HL-60/S4 treated with retinoic acid at 250 ng/mL for 4 days and 3 days (cell line): ENCODE measurements around the gene FAAP100.

ENCODE experiments used
- in situ Hi-C: fragments of 300-500 bp; cut with MboI; formaldehyde crosslinking; loops from 2 replicates; pipeline ENCODE4 v1.7.0; 2022; ENCODE audit warnings: low sequenced_read_pairs

Gene FAAP100

DNA sequence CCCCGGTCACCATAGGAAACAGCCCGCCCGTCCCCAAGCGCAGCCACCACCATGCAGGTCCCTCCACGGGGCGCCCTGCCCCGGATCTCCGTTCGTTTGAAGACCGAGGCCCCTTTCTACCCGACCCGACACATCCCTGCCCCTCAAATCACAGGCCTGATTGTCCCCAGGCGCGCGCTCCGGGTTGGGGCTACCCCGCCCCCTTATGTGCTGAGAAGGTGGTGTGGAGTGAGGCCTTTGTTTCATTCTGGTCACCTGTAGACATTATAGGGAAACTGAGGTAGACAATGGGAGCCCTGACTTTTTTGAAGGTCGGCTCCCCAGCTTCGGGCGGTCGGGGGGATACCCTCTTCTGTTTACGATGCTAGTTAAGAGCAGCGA is 38.8 kb downstream of the FAAP100 start:
- in situ Hi-C loops: no loop called here

DNA sequence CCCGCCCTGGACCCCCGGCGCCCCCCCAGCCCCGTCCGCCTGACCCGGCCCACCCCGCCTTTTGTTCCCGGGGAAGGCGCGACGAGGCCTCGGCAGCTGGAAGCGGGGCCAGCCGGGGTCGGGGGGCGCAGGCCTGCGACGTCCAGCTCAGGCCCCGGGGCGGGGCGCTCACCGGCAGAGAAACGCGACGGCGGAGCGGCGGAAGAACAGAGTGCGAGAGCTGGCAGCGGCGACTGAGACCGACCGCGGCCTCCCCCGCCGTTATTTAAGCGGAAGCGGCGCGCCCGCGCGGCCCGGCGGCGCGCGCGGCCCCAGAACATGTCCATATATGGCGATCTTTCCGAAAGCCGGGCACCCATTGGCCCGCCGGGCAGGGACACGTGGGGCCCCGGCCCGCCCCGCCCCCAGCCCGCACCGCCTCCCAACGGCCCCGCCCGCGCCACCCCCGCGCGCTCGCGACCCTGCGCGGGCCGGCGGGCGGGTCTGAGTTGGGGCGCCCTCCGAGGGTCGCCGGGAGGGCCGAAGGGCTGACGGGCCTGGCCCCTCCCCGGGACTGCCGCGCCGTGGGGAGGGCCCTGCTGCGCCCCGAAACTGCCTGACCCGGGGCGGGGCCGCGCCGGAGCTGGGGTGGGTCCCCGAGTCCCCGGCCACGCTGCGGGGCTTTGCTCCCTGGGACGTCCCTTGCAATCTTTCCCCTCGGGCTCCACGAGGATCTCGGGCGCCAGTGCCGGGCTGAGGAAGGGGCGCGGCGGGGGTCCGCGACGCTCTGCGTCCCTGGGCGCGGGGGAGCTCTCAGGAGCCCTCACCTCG is 39.4 kb downstream of the FAAP100 start, which contains the start of gene ACTG1:
ACTG1 (minus strand) TSS at position 238 of the 810 bp plus-strand sequence. CDS start 445 bp downstream, outside the sequence.
- in situ Hi-C loops: no loop called here

DNA sequence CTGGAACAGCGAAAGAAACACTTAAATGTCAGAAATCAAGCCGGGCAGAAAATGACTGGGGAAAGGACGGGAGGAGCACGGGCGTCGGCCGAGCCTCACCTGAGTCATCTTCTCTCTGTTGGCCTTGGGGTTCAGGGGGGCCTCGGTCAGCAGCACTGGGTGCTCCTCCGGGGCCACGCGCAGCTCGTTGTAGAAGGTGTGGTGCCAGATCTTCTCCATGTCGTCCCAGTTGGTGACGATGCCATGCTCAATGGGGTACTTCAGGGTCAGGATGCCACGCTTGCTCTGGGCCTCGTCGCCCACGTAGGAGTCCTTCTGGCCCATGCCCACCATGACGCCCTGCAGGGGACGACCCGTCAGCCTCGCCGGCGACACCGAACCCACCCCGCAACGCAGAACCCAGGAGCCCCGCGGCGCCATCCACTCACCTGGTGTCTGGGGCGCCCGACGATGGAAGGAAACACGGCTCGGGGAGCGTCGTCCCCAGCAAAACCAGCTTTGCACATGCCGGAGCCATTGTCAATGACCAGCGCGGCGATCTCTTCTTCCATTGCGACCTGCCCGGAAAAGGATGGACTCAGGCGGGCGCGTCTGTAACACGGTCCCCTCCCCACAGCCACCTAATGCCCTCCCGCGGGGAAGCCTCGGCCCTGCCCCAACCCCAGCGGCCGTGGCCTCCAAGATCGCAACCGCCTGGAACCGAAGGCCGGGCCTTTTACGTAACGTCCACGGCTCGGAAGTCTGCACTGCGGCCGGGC is 40.2 kb downstream of the FAAP100 start:
- in situ Hi-C loops: no loop called here

DNA sequence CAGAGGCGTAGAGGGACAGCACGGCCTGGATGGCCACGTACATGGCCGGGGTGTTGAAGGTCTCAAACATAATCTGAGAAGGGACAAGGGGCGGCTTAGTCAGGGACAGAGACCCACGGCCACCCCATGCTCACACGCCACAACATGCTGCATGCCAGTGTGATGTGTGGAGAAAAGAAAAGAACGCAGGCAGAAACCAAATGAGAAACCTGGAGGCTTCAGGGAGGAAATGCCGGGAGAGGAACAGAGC is 40.7 kb downstream of the FAAP100 start:
- in situ Hi-C loops: no loop called here

DNA sequence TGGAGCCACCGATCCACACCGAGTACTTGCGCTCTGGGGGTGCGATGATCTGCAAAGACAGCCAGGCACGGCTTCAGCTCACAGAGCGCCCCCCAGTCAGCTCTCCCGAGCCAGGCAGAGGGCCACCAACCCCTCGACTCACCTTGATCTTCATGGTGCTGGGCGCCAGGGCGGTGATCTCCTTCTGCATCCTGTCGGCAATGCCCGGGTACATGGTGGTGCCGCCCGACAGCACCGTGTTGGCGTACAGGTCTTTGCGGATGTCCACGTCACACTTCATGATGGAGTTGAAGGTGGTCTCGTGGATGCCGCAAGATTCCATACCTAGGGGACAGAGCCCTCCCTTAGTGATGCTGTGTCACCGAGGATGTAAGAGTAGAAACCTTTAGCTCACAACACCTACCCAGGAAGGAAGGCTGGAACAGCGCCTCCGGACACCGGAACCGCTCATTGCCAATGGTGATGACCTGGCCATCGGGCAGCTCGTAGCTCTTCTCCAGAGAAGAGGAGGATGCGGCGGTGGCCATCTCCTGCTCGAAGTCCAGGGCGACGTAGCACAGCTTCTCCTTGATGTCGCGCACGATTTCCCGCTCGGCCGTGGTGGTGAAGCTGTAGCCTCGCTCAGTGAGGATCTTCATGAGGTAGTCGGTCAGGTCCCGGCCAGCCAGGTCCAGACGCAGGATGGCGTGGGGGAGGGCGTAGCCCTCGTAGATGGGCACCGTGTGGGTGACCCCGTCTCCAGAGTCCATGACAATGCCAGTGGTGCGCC is 41.2 kb downstream of the FAAP100 start:
- in situ Hi-C loops: no loop called here

DNA sequence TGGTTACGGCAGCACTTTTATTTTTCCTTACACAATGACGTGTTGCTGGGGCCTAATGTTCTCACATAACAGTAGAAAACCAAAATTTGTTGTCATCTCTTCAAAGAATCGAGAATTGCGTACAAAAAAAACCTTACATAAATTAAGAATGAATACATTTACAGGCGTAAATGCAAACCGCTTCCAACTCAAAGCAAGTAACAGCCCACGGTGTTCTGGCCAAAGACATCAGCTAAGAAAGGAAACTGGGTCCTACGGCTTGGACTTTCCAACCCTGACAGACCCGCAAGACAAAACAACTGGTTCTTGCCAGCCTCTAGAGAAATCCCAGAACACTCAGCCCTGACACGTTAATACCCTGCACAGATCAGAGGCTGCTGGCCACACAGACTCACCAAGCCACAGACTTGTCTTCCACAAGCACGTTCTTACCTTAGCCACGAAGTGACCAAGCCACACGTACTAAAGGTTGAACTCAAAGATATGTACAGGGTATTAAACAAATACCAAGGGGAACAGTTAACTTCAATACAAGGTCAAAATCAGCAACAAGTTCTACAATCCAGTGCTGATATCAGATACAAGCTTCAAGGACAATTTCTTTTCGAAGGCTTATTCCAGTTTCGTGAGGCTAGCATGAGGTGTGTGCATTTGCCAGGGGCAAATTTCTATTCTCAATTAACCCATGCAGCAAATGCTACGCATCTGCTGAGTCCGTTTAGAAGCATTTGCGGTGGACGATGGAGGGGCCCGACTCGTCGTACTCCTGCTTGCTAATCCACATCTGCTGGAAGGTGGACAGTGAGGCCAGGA is 42.0 kb downstream of the FAAP100 start:
- in situ Hi-C loops: no loop called here

DNA sequence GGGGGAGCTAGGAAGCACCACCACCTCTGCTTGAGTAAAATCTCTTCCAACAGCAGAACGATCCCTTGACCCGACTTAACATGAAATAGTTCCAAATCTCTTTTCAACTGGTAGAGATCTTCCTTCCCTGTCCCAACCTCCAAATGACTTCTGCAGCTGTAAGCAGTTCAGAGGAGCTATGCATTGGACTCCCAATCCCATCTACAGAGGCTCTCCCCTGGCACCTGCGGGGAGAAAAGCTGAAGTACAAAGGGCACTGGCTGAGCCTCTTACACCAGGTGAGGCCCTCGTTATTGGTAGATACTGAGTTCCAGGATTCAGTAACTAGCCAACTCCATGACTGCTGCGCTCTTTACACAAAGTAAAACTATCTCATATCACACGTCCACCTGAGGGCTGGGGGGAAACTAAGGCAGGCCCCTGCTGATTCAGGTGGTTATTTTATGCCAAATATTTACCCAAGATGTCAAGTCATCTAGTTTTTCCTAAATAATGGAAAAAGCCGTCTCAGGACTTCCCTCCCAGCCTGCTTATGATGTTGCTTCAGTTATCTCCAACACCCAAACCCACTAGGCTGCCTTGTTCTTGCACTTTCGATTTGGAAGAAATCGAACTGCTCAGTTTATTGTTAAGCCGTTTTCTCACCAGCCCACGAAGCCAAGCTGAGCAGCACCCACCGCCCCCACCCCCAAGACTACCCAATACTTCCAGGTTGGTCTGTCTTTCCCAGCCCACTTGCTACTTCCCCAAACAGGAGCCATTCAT is 42.8 kb downstream of the FAAP100 start:
- in situ Hi-C loops: no loop called here

DNA sequence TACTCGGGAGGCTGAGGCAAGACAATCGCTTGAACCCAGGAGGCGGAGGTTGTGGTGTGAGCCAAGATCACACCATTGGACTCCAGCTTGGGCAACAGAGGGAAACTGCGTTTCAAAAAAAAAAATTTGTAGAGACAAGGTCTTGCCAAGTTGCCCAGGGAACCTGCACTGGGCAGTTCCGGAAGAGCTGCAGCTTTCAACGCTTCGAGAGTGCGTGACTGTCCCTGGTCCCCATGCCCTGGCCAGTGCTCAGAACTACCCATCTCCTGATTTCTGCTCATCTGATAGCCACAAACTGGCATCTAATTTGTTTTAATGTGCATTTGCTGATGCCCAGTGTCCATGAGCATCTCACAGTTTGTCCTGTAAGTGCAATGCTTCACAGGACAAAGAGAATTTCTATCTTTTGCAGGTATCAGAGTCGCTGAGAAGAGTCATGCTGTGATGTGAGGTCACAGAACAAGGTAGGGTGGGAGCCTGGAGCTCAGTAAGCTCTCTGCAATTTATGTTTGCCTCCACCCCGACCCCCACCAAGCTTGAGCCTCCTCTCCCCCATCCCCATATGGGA is 43.4 kb downstream of the FAAP100 start:
- in situ Hi-C loops: no loop called here

DNA sequence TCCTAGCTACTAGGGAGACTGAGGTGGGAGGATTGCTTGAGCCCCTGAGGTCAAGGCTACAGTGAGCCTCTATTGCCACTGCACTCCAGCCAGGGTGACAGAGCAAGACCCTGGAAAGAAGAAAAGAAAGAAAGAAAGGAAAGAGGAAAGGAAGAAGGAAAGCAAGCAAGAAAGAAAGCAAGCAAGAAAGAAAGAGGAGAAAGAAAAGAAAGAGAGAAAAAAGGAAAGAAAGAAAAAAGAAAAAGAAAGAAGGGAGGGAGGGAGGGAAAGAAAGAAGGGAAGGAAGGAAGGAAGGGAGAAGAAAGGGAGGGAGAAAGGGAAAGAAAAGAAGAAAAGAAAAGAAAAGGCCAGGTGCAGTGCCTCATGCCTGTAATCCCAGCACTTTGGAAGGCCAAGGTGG is 48.5 kb downstream of the FAAP100 start:
- in situ Hi-C loops: no loop called here

DNA sequence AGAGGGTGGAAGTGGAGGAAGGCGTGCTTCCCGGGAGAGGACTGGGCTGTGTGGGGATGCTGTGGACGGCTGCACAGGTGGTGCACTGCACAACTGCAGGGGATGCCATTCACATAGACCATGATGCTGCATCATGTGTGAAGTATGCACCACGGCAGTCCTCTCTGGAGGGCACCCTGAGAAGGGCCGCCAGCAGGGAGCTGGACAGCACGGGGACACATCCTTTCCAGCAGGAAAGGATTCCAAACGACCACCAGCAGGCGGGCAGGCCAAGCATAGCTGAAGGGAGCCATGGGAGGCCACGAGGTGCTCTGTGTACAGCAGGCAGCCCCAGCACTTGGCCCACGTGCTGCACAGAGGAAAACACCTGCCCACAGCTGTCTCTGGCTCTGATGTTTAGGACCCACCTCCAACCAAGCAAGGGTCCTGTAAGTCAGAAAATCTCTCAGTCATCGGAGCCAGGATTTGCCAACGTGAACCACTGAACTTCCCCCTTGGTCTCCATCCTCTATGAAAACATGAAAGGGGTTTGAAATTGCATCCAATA is 49.6 kb downstream of the FAAP100 start:
- in situ Hi-C loops: no loop called here

DNA sequence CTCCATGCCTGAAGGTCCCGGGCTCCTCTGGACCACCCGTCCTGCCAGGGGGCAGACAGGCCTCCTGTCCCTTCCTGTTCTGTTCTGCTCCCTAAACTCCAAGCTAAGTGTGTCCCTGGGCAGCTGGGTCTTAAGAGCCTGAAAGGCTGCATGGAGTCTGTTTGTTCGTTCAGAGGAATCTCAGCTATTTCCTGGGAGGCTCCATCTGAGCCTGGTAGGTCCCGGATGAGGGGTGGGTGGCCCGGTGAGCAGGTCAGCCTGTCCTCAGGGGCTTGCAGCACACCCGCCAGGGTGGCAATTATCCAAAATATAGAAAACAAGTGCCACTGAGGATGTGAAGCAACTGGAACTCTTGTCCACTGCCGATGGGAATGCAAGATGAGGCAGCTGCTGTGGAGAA is 52.1 kb downstream of the FAAP100 start:
- in situ Hi-C loops: no loop called here

DNA sequence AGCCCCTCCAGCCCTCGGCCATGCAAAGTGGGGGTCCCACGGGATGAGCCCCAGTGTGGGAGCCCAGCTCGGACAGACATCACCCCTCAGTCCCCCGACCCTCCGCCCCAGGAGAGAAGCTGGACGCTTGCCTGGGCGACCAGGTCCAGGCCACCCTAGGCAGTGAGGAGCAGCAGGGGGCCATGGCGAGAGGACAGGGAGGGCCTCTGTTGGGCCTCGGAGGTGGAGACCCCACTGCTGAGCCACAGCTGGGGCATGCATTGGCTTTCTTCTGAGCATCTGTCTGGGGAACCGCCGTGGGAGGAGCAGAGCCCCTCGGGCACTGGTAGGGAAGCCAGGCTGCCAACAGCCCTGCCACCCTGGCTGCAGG is 52.6 kb downstream of the FAAP100 start:
- in situ Hi-C loops: no loop called here

DNA sequence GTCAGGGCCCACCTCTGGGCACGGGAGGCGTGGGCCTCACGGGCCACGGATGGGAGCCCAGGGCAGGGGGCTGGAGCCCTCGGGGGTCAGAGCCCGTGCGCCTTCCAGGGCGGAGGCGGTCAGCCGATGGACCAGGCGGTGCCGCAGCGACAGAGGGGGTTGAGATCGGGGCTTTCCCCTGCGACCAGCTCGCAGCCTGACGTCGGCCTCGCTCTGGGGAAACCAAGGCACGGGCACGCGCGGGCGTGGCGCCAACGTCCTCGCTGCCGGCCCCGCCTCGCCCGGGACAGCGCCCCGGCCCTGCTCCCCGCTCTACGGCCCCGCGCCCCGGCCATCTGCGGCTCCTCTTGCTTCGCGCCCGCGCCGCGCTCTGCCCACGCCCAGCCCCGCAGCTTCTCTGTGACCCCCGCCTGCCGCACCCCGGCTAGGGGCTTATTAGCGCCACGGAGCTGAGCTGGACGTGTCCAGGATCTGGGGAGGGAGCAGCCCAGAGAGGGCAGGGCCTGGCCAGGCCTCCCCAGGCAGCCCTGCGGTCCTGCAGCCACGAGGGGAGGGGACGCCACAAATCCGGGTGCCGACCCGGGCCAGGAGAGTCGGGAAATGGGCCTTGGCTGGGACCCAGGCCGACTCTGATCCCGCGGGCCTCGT is 53.1 kb downstream of the FAAP100 start:
- in situ Hi-C loops: no loop called here

DNA sequence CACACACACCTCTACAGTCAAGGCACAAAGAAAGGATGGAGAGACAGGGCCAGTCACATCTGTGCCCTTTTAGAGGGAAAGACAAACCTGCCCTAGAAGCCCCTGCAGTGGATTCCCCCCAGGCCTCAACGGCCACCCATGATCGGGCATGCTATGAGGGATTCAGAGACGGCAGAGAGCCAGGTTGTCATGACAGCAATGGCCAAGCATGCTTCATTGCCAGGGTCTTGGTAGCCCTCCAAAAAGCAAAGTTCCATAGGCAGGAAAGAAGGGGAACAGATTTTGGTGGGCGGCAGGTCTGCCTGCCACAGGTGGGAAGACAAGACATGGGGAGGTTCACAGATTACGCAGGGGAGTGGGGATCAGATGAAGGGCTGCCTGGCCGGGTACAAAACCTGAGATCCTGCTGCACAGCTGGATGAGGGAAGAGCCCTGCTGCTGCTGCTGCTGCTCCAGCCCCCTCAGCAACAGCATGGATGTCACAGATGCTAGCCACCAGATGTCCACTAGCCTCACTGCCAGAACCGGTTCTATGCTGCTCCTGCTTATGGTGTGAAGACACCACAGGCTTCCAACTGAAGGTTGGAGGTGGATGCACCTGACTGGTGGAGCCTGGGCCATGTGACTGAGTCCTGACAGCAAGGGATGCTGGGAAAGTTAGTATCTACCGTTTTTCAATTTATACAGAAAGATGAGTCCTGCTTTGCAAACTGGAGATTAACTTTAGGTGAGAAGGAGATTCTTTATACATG is 57.4 kb downstream of the FAAP100 start:
- in situ Hi-C loops: no loop called here

DNA sequence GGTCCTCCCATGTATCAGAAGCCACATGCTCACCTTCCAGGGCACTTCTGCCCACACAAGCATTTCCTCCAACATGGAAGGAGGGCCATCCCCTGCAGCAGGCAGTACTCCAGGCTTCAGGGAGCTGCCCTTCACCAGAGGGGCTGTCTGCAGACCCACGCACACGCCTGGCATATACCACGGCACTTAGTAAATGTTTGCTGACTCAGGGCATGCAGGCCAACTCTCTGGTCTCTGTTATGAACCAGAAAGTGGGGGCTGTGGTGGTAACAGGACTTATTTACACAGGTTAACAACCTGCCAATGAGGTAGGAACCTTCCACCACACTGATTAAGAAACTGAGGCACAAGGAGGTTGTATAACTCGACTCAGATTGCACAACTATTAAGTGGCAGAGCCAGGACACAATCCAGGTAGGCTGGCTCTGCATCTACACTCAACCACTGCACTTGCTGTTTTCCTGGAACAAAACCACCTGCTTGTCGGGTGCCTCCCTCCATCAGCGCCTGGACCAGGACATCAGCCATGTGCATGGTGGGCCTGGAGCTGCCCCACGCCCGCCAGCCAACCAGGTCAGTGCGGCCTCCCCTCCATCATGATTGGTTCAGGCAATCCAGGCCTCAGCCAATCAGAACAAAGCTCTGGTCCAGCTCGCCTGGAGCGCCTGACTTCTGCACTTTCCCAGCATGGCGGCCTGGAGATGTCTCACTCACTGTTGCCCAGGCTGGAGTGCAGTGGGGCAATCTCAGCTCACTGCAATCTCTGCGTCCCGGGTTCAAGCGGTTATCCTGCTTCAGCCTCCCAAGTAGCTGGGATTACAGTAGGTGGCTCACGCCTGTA is 58.7 kb downstream of the FAAP100 start:
- in situ Hi-C loops: no loop called here

DNA sequence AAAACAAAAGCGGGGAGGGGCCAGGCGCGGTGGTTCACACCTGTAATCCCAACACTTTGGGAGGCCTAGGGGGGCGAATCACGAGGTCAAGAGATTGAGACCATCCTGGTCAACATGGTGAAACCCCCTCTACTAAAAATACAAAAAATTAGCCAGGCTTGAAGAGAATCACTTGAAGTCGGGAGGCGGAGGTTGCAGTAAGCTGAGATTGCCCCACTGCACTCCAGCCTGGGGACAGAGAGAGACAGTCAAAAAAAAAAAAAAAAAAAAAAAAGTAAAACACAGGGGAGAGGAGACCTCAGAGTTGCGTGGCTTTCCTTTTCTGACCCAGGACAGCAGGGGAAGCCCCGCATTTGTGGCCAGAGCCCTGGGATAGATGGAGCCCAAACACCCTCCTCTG is 59.4 kb downstream of the FAAP100 start:
- in situ Hi-C loops: no loop called here

DNA sequence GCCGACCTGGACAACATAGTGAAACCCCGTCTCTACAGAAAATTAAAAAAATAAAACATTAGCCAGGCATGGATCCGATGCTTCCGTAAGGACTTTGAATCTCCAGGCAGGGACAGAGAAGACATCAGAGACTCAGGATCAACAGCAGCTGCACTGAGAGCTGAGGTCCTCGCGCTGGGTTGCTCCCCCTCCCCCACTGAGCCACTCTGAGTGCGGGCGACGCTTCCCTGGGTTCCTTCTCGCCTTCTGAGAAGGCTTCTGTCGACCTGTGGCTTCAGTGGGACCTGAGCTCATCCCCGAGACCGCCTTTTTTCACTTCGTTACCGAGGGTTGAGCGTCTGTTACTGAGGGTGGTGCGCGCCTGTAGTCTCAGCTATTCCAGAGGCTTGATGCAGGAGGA is 60.0 kb downstream of the FAAP100 start:
- in situ Hi-C loops: no loop called here

DNA sequence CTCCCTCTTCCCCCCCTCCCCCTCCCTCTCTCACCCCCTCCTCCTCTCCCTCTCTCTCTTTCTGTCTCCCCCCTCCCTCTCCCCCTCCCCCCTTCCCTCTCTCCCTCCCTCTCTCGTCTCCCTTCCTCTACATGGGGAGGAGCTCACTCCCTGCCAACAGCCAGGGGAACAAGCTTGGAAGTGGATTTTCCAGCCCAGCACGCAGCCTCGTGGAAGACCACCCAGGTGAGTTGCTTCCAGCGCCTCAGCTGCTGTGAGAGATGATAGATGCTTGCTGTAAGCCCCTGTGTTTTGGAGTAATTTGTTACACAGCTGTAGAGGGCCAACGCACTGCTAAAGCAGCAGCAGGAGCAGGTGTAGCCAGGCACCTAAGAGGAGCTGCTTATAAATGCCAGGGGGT is 60.4 kb downstream of the FAAP100 start:
- in situ Hi-C loops: no loop called here
